HepG2 (cell line): ENCODE results near the gene SLC29A1. TPM values are rescaled to one million over a fixed set of nuclear protein-coding genes. Genes with fewer than 3 reads are reported as not detected.

Experiments
- CENPX ChIP-seq: sonication (generic); formaldehyde crosslinking; IDR thresholded peaks from 2 replicates; pipeline ENCODE4 v1.9.0; 2021; ENCODE audit warnings: mild to moderate bottlenecking, missing genetic modification reagents, moderate library complexity
- ELF4 ChIP-seq: sonication (generic); formaldehyde crosslinking; IDR thresholded peaks from 2 replicates; pipeline ENCODE4 v1.5.0; 2020; ENCODE audit warnings: missing genetic modification reagents, mild to moderate bottlenecking, moderate library complexity, borderline replicate concordance
- EZH2 ChIP-seq: conservative IDR thresholded peaks from 2 replicates; pipeline ENCODE4 v1.6.1; 2012; ENCODE audit warnings: mild to moderate bottlenecking, low read depth, low read length, moderate library complexity
- FOXA1 ChIP-seq, 2 experiments: fragments of 450-650 bp in 1 of 2; sonication (generic) in 1 of 2; formaldehyde crosslinking in 1 of 2; IDR thresholded peaks; 2 replicates each; pipeline versions ENCODE4 v1.4.0 to v1.6.1; 2016 to 2020; ENCODE audit warnings: missing genetic modification reagents in 1 of 2
- HDAC6 ChIP-seq: fragments of 200-600 bp; sonication (generic); IDR thresholded peaks from 2 replicates; pipeline ENCODE4 v1.7.0; 2017; ENCODE audit warnings: mild to moderate bottlenecking, antibody characterized with exemption, low read length, low read depth
- HIVEP1 ChIP-seq: sonication (generic); formaldehyde crosslinking; IDR thresholded peaks from 2 replicates; pipeline ENCODE4 v1.4.0; 2020; ENCODE audit warnings: mild to moderate bottlenecking, missing genetic modification reagents
- MAFK ChIP-seq, 2 experiments: IDR thresholded peaks in 1 of 2; conservative IDR thresholded peaks in 1 of 2; 2 replicates each; pipeline ENCODE4 v1.6.1; 2011; ENCODE audit warnings: improper control_type of control experiment in 2 of 2, low read length in 2 of 2
- NPAS2 ChIP-seq: sonication (generic); formaldehyde crosslinking; IDR thresholded peaks from 2 replicates; pipeline ENCODE4 v1.8.0; 2022; ENCODE audit warnings: mild to moderate bottlenecking, missing genetic modification reagents, borderline replicate concordance
- SIN3B ChIP-seq: fragments of 150-350 bp; IDR thresholded peaks from 2 replicates; pipeline ENCODE4 v1.6.1; 2014; ENCODE audit warnings: low read length
- TCF7 ChIP-seq: sonication (generic); IDR thresholded peaks from 2 replicates; pipeline ENCODE4 v1.6.1; 2016; ENCODE audit warnings: antibody characterized with exemption, low read depth
- ZBTB3 ChIP-seq: sonication (generic); formaldehyde crosslinking; IDR thresholded peaks from 2 replicates; pipeline ENCODE4 v1.4.0; 2020; ENCODE audit warnings: low read depth, mild to moderate bottlenecking, moderate library complexity, missing genetic modification reagents, borderline replicate concordance
- ZFYVE20 ChIP-seq: sonication (generic); formaldehyde crosslinking; IDR thresholded peaks from 2 replicates; pipeline ENCODE4 v1.8.0; 2023; ENCODE audit warnings: low read depth, mild to moderate bottlenecking, moderate library complexity, missing genetic modification reagents, borderline replicate concordance
- ZNF232 ChIP-seq: sonication (generic); formaldehyde crosslinking; IDR thresholded peaks from 2 replicates; pipeline ENCODE4 v1.4.0; 2020; ENCODE audit warnings: missing genetic modification reagents, borderline replicate concordance
- ZNF256 ChIP-seq: sonication (generic); formaldehyde crosslinking; conservative IDR thresholded peaks from 2 replicates; pipeline ENCODE4 v1.4.0; 2020; ENCODE audit warnings: missing genetic modification reagents
- polyA plus RNA-seq, 8 experiments: library from polyadenylated mRNA; depleted of rRNA in 3 of 8; stranded (reverse) in 7 of 8; unstranded in 1 of 8; fragments of >200 nt; fragmentation: Illumina TruSeq in 4 of 8; extraction: Trizol in 4 of 8; gene quantifications; 2 replicates each; pipeline versions ENCODE4 v1.2.1 to v1.2.3, GENCODE V29; 2011 to 2016; ENCODE audit warnings: low read depth in 4 of 8, missing spikeins in 1 of 8, mixed read lengths in 1 of 8; ENCODE audit not compliant: insufficient read depth in 1 of 8
- total RNA-seq, 5 experiments: library from RNA; depleted of rRNA; stranded (reverse); fragments of >200 nt; fragmentation: Illumina TruSeq; extraction: Trizol; gene quantifications; 2 replicates each; pipeline ENCODE4 v1.2.3, GENCODE V29; 2016; ENCODE audit warnings: low read depth in 1 of 5
- TF ChIP-seq, protein P1 (sequence below): sonication (generic); formaldehyde crosslinking; IDR thresholded peaks from 2 replicates; pipeline ENCODE4 v1.5.1; 2020; ENCODE audit warnings: missing genetic modification reagents, mild to moderate bottlenecking, borderline replicate concordance
- TF ChIP-seq, protein P2 (sequence below): sonication (generic); formaldehyde crosslinking; IDR thresholded peaks from 2 replicates; pipeline ENCODE4 v1.4.0; 2020; ENCODE audit warnings: missing genetic modification reagents, borderline replicate concordance
- TF ChIP-seq, protein P3 (sequence below): sonication (generic); formaldehyde crosslinking; IDR thresholded peaks from 2 replicates; pipeline ENCODE4 v1.4.0; 2020; ENCODE audit warnings: missing genetic modification reagents

Gene SLC29A1
- total and polyA plus RNA-seq, 2 of the 13 experiments (the other 11 are each of a cell fraction or from before 2014, with no cell fraction given), result 43.2 to 106 TPM

DNA sequence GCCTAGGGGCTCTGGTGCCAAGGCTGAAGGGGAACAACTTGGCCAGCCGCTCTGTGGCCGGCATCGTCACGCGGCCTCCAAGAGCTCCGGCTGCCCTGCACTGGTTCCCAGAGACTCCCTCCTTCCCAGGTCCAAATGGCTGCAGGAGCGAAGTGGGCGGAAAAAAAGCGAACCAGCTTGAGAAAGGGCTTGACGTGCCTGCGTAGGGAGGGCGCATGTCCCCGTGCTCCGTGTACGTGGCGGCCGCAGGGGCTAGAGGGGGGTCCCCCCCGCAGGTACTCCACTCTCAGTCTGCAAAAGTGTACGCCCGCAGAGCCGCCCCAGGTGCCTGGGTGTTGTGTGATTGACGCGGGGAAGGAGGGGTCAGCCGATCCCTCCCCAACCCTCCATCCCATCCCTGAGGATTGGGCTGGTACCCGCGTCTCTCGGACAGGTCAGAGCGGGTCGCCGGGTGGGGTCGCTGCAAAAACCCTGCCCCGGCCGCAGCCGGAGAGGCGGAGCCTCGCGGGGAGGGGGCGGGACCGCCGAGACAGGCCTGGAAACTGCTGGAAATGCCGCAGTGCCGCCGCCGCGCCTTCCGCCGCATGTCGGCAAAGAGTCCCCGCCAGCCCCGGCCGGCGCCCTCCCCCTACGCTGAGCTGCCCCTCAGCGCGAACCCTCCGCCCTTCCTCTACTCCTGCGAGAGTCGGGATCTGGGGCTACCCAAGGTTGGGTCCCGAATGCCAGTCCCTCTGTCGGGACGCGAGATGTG, 22.7 kb downstream of the SLC29A1 start (continued):
- TF ChIP-seq ELF4 (CRISPR knock-in tag) (no peak), ZNF256 (CRISPR knock-in tag) (peak; percentile 89), MAFK (conservative IDR thresholded peaks at IDR 0.05 in 1 of 2, IDR thresholded peaks at IDR 0.05 in 1 of 2; ENCODE audit: low read length in 2 of 2) (no peak), EZH2 (no peak), TCF7 (no peak), SIN3B (no peak), HIVEP1 (peak; percentile 87; the same call in 1 of the 2 replicates), CENPX (no peak), NPAS2 (CRISPR knock-in tag) (no peak), FOXA1 (IDR thresholded peaks at IDR 0.05) (no peak), FOXA1 (CRISPR knock-in tag; IDR thresholded peaks at IDR 0.05) (peak; percentile 48), HDAC6 (no peak), ZFYVE20 (CRISPR knock-in tag) (no peak), ZBTB3 (CRISPR knock-in tag) (peak; percentile 27; the same call in 1 of the 2 replicates), ZNF232 (CRISPR knock-in tag) (peak; percentile 90)
- TF ChIP-seq, protein P1, sequence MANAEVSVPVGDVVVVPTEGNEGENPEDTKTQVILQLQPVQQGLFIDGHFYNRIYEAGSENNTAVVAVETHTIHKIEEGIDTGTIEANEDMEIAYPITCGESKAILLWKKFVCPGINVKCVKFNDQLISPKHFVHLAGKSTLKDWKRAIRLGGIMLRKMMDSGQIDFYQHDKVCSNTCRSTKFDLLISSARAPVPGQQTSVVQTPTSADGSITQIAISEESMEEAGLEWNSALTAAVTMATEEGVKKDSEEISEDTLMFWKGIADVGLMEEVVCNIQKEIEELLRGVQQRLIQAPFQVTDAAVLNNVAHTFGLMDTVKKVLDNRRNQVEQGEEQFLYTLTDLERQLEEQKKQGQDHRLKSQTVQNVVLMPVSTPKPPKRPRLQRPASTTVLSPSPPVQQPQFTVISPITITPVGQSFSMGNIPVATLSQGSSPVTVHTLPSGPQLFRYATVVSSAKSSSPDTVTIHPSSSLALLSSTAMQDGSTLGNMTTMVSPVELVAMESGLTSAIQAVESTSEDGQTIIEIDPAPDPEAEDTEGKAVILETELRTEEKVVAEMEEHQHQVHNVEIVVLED, result peak; percentile 93
- TF ChIP-seq, protein P2, sequence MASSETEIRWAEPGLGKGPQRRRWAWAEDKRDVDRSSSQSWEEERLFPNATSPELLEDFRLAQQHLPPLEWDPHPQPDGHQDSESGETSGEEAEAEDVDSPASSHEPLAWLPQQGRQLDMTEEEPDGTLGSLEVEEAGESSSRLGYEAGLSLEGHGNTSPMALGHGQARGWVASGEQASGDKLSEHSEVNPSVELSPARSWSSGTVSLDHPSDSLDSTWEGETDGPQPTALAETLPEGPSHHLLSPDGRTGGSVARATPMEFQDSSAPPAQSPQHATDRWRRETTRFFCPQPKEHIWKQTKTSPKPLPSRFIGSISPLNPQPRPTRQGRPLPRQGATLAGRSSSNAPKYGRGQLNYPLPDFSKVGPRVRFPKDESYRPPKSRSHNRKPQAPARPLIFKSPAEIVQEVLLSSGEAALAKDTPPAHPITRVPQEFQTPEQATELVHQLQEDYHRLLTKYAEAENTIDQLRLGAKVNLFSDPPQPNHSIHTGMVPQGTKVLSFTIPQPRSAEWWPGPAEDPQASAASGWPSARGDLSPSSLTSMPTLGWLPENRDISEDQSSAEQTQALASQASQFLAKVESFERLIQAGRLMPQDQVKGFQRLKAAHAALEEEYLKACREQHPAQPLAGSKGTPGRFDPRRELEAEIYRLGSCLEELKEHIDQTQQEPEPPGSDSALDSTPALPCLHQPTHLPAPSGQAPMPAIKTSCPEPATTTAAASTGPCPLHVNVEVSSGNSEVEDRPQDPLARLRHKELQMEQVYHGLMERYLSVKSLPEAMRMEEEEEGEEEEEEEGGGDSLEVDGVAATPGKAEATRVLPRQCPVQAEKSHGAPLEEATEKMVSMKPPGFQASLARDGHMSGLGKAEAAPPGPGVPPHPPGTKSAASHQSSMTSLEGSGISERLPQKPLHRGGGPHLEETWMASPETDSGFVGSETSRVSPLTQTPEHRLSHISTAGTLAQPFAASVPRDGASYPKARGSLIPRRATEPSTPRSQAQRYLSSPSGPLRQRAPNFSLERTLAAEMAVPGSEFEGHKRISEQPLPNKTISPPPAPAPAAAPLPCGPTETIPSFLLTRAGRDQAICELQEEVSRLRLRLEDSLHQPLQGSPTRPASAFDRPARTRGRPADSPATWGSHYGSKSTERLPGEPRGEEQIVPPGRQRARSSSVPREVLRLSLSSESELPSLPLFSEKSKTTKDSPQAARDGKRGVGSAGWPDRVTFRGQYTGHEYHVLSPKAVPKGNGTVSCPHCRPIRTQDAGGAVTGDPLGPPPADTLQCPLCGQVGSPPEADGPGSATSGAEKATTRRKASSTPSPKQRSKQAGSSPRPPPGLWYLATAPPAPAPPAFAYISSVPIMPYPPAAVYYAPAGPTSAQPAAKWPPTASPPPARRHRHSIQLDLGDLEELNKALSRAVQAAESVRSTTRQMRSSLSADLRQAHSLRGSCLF, result no peak
- TF ChIP-seq, protein P3, sequence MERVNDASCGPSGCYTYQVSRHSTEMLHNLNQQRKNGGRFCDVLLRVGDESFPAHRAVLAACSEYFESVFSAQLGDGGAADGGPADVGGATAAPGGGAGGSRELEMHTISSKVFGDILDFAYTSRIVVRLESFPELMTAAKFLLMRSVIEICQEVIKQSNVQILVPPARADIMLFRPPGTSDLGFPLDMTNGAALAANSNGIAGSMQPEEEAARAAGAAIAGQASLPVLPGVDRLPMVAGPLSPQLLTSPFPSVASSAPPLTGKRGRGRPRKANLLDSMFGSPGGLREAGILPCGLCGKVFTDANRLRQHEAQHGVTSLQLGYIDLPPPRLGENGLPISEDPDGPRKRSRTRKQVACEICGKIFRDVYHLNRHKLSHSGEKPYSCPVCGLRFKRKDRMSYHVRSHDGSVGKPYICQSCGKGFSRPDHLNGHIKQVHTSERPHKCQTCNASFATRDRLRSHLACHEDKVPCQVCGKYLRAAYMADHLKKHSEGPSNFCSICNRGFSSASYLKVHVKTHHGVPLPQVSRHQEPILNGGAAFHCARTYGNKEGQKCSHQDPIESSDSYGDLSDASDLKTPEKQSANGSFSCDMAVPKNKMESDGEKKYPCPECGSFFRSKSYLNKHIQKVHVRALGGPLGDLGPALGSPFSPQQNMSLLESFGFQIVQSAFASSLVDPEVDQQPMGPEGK (CRISPR knock-in tag), result peak; percentile 95
